ENCODE data around the gene AOPEP.

DNA sequence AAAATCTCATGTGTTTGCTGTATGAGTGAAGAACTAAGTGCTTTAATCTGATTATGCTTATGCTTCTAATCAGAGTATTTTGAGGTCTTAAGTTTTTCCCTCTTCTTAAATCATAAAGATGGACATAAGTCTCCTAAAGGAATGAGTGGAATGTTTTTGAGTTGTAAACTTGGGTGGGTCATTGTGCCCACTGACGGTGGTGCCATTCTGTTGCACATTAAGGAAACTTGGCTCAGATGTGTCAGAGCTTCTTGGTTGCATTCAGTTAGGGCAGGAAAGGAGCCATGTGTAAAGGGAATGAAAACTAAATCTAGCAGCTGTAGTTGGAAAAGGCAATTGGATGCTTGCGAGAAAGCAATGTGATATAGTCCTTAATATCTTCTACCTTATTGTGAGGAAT, 334.4 kb downstream of the AOPEP start:
- TF ChIP-seq, protein P1, sequence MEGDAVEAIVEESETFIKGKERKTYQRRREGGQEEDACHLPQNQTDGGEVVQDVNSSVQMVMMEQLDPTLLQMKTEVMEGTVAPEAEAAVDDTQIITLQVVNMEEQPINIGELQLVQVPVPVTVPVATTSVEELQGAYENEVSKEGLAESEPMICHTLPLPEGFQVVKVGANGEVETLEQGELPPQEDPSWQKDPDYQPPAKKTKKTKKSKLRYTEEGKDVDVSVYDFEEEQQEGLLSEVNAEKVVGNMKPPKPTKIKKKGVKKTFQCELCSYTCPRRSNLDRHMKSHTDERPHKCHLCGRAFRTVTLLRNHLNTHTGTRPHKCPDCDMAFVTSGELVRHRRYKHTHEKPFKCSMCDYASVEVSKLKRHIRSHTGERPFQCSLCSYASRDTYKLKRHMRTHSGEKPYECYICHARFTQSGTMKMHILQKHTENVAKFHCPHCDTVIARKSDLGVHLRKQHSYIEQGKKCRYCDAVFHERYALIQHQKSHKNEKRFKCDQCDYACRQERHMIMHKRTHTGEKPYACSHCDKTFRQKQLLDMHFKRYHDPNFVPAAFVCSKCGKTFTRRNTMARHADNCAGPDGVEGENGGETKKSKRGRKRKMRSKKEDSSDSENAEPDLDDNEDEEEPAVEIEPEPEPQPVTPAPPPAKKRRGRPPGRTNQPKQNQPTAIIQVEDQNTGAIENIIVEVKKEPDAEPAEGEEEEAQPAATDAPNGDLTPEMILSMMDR (IDR thresholded peaks at IDR 0.05): no peak
- no peak for TF ChIP-seq POLR2AphosphoS5 (IDR thresholded peaks at IDR 0.05)
- no peak for TF ChIP-seq POLR2A (IDR thresholded peaks at IDR 0.05)

All from sigmoid colon (tissue), 4 donors.